ENCODE data around the gene NFIX. TPM values are rescaled to one million over a fixed set of nuclear protein-coding genes. Genes with fewer than 3 reads are reported as not detected.

Gene NFIX
- total and polyA plus RNA-seq, 2 donors, result 83.5 to 88.6 TPM

- WGBS, result 42% methylated on average over 12 of the region's 12 CpGs
- no peak for DNase-seq (ENCODE audit: extremely low spot score)
- H3K27ac ChIP-seq (ENCODE audit: low read depth), result peak overlapping the region; percentile 67
- peaks cover 2% of the 10 kb centered on the region for H3K4me1 ChIP-seq (ENCODE audit: insufficient read depth)
- no peak overlapping the region for H3K4me3 ChIP-seq (ENCODE audit: low read depth, low read length)
- H3K36me3 ChIP-seq (ENCODE audit: insufficient read depth), result no peaks in the 10 kb centered on the region
These were observed 83.7 kb downstream of the NFIX start for GRCh38 chr19:13078897-13079541.

DNA sequence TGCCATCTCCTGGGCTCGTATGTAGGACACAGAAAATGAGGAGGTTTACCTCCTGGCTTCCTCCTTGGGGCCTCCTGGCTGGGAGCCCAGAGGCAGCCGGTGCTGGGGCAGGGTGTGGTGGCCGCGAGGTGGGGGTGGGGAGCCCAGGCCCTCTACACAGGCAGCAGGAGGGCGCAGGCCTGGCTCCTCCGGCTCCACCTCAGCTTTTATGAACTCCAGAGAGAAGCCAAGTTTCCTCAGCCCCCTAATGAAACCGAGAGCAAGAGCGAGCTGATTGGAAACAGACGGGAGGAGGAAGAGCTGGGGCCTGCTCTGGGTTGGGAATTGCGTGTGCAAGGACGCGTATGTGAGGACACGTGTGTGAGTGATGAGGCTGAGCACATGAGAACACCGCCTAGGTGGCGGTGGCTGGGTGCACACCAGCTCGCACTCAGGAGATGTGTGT lies 84.3 kb downstream of the NFIX start:
- DNase-seq (ENCODE audit: extremely low spot score), result peak; percentile 84
- Histone ChIP-seq H3K36me3 (ENCODE audit: insufficient read depth) (no peaks in the 10 kb centered on the region), H3K27ac (ENCODE audit: low read depth) (peak overlapping the region; percentile 67), H3K4me3 (ENCODE audit: low read depth, low read length) (no peak overlapping the region), H3K4me1 (ENCODE audit: insufficient read depth) (peaks cover 2% of the 10 kb centered on the region)
- 20% methylated on average over 16 of the region's 16 CpGs for WGBS

GRCh38 chr19:13082192-13083007 lies 87.1 kb downstream of the NFIX start:
- no peak overlapping the region for H3K4me3 ChIP-seq (ENCODE audit: low read depth, low read length)
- 53% methylated on average over 14 of the region's 14 CpGs for WGBS
- no peak overlapping the region for H3K27ac ChIP-seq (ENCODE audit: low read depth)
- DNase-seq (ENCODE audit: extremely low spot score), result no peak
- H3K36me3 ChIP-seq (ENCODE audit: insufficient read depth), result no peaks in the 10 kb centered on the region
- H3K4me1 ChIP-seq (ENCODE audit: insufficient read depth), result peaks cover 2% of the 10 kb centered on the region

GRCh38 chr19:13083008-13083404 lies 87.7 kb downstream of the NFIX start:
- Histone ChIP-seq H3K4me3 (ENCODE audit: low read depth, low read length) (no peak overlapping the region), H3K4me1 (ENCODE audit: insufficient read depth) (peaks cover 2% of the 10 kb centered on the region), H3K27ac (ENCODE audit: low read depth) (no peak overlapping the region), H3K36me3 (ENCODE audit: insufficient read depth) (peaks cover 2% of the 10 kb centered on the region)
- WGBS, result 72% methylated on average over 7 of the region's 7 CpGs
- DNase-seq (ENCODE audit: extremely low spot score), result no peak

DNA sequence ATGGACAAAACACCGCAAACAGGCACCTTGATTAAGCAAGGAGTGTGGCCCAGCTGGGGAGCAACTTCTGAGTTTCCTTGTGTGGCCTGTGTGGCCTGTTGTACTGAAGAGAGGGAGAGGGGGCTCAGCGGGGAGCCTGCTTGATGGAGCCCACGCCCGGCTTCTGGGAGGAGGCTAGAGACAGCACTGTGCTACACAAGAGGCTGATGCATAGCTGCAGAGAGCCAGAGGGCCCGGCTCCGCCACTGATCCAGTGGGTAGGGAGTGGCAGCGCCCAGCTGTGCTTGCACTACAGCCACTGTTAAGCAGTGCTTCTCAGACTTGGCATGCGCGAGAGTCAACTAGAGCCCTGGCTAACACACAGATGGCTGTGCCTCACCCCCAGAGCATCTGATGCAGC lies 88.4 kb downstream of the NFIX start:
- no peak for DNase-seq (ENCODE audit: extremely low spot score)
- Histone ChIP-seq H3K4me1 (ENCODE audit: insufficient read depth) (peaks cover 2% of the 10 kb centered on the region), H3K27ac (ENCODE audit: low read depth) (no peak overlapping the region), H3K36me3 (ENCODE audit: insufficient read depth) (peaks cover 2% of the 10 kb centered on the region), H3K4me3 (ENCODE audit: low read depth, low read length) (no peak overlapping the region)
- 81% methylated on average over 9 of the region's 9 CpGs for WGBS

DNA sequence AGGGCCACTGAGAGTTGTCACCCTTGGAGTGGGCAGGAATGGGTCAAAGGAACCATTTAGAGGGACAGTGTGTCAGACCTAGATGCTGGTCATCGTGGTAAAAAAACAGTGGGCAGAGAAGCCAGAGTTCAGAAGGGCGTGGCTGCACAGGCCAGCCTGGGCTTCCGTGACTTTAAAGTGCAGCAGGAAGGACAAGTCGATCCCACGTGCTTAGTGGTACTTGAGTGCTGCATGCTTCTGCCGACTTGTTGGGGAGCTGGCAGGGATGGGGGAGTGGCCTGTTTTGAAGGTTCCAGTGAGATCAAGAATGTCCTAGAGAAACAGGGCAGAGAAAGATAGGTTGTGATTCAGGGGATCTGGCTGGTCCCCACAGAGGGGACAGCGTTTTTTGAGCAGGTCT lies 90.4 kb downstream of the NFIX start:
- WGBS, result 46% methylated on average over 7 of the region's 7 CpGs
- no peak for DNase-seq (ENCODE audit: extremely low spot score)
- Histone ChIP-seq H3K4me3 (ENCODE audit: low read depth, low read length) (no peak overlapping the region), H3K4me1 (ENCODE audit: insufficient read depth) (no peaks in the 10 kb centered on the region), H3K27ac (ENCODE audit: low read depth) (no peak overlapping the region), H3K36me3 (ENCODE audit: insufficient read depth) (peaks cover 2% of the 10 kb centered on the region)

DNA sequence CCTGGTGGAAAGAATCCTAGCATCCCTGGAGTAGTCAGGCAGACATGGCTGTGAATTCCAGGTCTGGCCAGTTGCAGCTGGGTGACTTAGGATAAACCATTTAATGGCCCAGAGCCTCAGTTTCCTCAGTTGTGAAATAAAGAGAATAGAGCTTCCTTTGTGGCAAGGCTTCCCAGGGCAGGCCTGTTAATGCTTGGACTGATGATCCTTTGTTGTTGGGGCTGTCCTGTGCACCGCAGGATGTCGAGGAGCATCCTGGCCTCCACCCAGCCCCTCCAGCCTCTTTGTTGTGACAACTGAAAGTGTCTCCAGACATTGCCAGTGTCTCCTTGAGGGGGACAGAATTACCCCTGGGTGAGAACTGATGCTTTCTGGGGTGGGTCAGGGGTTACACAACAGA lies 91.1 kb downstream of the NFIX start:
- WGBS, result 66% methylated on average over 2 of the region's 2 CpGs
- H3K4me1 ChIP-seq (ENCODE audit: insufficient read depth), result no peaks in the 10 kb centered on the region

DNA sequence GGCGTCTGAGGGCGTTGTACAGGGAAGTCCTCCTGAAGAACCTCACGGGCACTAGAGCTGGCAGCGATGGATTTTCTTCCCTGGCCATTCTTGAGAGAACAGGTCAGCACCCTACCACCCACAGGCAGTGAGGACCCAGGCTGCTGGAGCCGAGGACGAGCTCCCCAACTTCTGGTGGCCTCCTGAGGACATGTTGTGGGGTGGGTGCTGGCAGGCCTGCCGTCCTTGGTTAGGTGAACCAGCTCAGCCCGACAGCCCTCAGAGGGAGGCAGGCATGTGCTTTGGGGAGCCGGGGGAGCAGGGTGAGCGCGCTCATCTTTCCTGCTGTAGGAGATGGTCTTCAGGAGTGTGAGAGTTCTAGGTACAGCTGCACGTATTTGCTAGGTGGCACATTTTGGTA lies 92.0 kb downstream of the NFIX start:
- H3K4me1 ChIP-seq (ENCODE audit: insufficient read depth), result no peaks in the 10 kb centered on the region
- peaks cover 2% of the 10 kb centered on the region for H3K36me3 ChIP-seq (ENCODE audit: insufficient read depth)
- 84% methylated on average over 12 of the region's 12 CpGs for WGBS
- H3K27ac ChIP-seq (ENCODE audit: low read depth), result no peak overlapping the region
- H3K4me3 ChIP-seq (ENCODE audit: low read depth, low read length), result no peak overlapping the region
- DNase-seq (ENCODE audit: extremely low spot score), result no peak

More for the DNA sequence above, 91.1 kb downstream of the NFIX start:
- H3K27ac ChIP-seq (ENCODE audit: low read depth), result no peak overlapping the region
- H3K36me3 ChIP-seq (ENCODE audit: insufficient read depth), result peaks cover 2% of the 10 kb centered on the region
- H3K4me3 ChIP-seq (ENCODE audit: low read depth, low read length), result no peak overlapping the region
- no peak for DNase-seq (ENCODE audit: extremely low spot score)

GRCh38 chr19:13087795-13088537 lies 92.7 kb downstream of the NFIX start:
- no peak for DNase-seq (ENCODE audit: extremely low spot score)
- Histone ChIP-seq H3K4me1 (ENCODE audit: insufficient read depth) (no peaks in the 10 kb centered on the region), H3K4me3 (ENCODE audit: low read depth, low read length) (no peak overlapping the region), H3K36me3 (ENCODE audit: insufficient read depth) (peaks cover 2% of the 10 kb centered on the region), H3K27ac (ENCODE audit: low read depth) (no peak overlapping the region)
- 84% methylated on average over 37 of the region's 37 CpGs for WGBS

DNA sequence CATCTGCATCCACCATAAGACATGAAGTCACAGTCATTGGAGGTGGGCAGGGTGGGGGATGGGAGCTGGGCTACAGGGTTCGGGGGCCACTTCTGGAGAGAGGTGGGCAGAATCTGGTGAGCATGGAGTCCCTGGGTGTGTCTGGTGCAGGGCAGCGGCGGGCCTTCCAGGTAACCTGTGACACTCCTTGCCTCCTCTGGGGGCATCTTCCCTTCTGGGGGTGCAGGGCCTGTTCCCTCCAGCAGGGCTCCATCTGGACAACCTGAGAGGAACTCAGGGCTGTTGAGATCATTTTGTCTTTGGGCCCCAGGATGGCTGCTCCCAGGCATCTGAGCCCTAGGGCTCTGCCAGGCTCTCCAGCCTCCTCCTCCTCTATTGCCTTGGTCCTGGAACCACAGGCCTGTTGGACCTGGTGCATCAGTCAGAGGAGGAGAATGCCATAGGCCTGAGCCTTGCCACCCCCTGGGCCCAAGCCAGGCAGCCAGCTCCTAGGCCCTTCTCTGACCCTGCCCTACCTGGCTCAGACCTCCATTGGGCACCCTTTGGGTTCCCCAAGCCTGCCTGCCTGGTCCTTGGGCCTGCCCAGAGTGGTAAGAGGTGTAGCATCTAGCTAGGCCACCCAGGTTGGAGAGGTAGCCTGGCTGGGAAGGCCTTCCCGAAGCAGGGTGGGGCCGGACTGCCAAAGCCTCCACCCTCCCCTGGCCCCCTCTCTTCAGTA lies 94.0 kb downstream of the NFIX start:
- no peak for DNase-seq (ENCODE audit: extremely low spot score)
- no peak overlapping the region for H3K27ac ChIP-seq (ENCODE audit: low read depth)
- H3K4me1 ChIP-seq (ENCODE audit: insufficient read depth), result no peaks in the 10 kb centered on the region
- 89% methylated on average over 5 of the region's 5 CpGs for WGBS
- H3K36me3 ChIP-seq (ENCODE audit: insufficient read depth), result peaks cover 2% of the 10 kb centered on the region
- H3K4me3 ChIP-seq (ENCODE audit: low read depth, low read length), result no peak overlapping the region

DNA sequence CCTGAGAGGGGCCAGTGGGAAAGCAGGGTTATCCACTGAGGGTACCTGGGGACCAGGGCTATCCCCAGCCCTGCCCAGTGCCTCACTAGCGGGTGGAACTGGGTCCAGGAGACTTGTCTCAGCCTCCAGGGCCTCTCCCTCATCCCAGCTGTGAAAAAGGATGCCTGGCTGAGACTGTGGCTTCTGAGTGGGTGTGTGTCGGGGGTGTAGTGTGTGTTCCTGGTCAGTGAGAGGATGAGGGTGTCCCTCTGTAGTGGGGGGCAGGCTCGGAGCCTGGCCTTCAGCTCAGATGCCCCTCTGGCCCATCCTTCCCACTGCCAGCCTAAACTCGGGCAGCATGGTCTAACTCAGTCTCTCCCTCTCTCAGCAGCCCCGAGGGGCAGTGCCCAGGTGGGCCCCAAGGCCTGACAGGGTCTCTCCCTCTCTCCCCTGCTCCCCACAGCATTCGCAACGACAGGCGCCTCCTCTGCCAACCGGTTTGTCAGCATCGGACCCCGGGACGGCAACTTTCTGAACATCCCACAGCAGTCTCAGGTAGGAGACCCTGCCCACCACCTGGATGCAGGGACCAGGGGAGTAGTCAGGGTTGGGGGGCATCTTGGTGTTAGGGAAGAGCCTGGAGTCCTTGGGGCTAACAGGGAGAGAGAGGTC lies 94.7 kb downstream of the NFIX start:
- Histone ChIP-seq H3K4me3 (ENCODE audit: low read depth, low read length) (no peak overlapping the region), H3K36me3 (ENCODE audit: insufficient read depth) (peaks cover 2% of the 10 kb centered on the region), H3K4me1 (ENCODE audit: insufficient read depth) (no peaks in the 10 kb centered on the region), H3K27ac (ENCODE audit: low read depth) (no peak overlapping the region)
- 80% methylated on average over 12 of the region's 12 CpGs for WGBS
- no peak for DNase-seq (ENCODE audit: extremely low spot score)

DNA sequence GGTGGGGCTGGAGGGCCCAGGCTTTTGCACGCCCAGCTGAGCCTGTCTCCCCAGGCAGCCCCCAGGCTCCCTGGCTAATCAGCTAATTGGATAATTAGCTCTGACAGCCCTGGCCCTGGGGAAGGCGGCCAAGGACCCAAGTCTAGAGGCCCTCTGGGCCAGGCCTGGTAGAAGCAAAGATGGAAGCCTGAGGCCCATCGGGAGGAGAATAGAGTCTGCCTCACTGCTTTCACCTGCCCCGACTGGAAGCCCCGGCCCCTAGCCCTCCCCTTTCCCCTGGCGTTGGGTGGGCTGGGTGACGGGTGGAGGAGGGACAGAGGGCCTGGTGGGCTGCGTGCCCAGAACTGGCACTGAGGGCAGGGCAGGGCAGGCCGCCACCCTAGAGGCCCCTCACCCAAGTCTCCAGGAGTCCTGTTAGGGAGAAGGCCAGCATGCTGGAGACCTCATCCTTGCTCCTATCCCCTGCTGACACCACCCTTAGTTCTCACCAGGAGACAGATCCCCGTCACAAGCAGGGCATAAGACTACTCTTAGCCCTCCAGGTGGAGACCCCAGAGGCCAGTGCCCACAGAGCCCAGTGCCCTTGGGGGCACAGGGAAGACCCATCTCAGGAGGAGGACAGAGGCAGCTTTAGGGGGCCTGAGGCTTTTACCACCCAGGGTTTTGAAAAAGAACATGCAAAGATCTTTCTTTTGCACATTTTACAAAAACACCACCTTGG lies 95.4 kb downstream of the NFIX start:
- WGBS, result 72% methylated on average over 10 of the region's 10 CpGs
- DNase-seq (ENCODE audit: extremely low spot score), result no peak
- Histone ChIP-seq H3K27ac (ENCODE audit: low read depth) (no peak overlapping the region), H3K36me3 (ENCODE audit: insufficient read depth) (peaks cover 2% of the 10 kb centered on the region), H3K4me1 (ENCODE audit: insufficient read depth) (no peaks in the 10 kb centered on the region), H3K4me3 (ENCODE audit: low read depth, low read length) (no peak overlapping the region)
